Upper lobe of left lung (tissue), 4 donors: Measurements from ENCODE around the gene SFXN2.

ENCODE experiments used
- CTCF ChIP-seq, 6 experiments: fragments of 450-650 bp in 4 of 6; fragments of 200-600 bp in 2 of 6; sonication (generic) in 2 of 6; IDR thresholded peaks; one replicate each; pipeline ENCODE4 v1.5.1; 2016 to 2019; ENCODE audit warnings: antibody characterized with exemption in 6 of 6
- POLR2A ChIP-seq, 4 donors: fragments of 450-650 bp; IDR thresholded peaks; one replicate each; pipeline ENCODE4 v1.5.1; 2016 to 2017; ENCODE audit warnings: antibody characterized with exemption in 4 of 4, mild to moderate bottlenecking in 2 of 4
- POLR2AphosphoS5 ChIP-seq, 2 donors: sonication (generic); formaldehyde crosslinking; IDR thresholded peaks; one replicate each; pipeline ENCODE4 v1.5.1; 2017; ENCODE audit warnings: antibody characterized with exemption in 2 of 2

GRCh38 chr10:102732661-102733060 lies 18.2 kb downstream of the SFXN2 start:
- TF ChIP-seq CTCF (IDR thresholded peaks at IDR 0.05) (no peak), POLR2A (IDR thresholded peaks at IDR 0.05) (no peak), POLR2AphosphoS5 (IDR thresholded peaks at IDR 0.05) (no peak)
